TTC549 (cell line): Measurements from ENCODE around the gene MAD2L2.

ENCODE experiments used
- FAIRE-seq: peaks from 2 replicates; lab custom pipeline; 2012; peaks lifted over from hg19 to GRCh38; lab: Jason Lieb, UNC

MAD2L2 gene

GRCh38 chr1:11704691-11705475, 23.9 kb upstream of the MAD2L2 start:
- no peak for FAIRE-seq

- FAIRE-seq, result no peak
Observed at GRCh38 chr1:11704194-11704529, 23.2 kb upstream of the MAD2L2 start.

- FAIRE-seq, result no peak
Observed at GRCh38 chr1:11703357-11704193, 22.6 kb upstream of the MAD2L2 start.

GRCh38 chr1:11701981-11702803, 21.2 kb upstream of the MAD2L2 start:
- no peak for FAIRE-seq

GRCh38 chr1:11701551-11701961, 20.6 kb upstream of the MAD2L2 start:
- no peak for FAIRE-seq

GRCh38 chr1:11700601-11701467, 19.9 kb upstream of the MAD2L2 start:
- no peak for FAIRE-seq

- no peak for FAIRE-seq
Observed at GRCh38 chr1:11697893-11698210, 16.9 kb upstream of the MAD2L2 start.

- no peak for FAIRE-seq
Observed at GRCh38 chr1:11697188-11697892, 16.4 kb upstream of the MAD2L2 start.

GRCh38 chr1:11695861-11696260, 14.9 kb upstream of the MAD2L2 start:
- no peak for FAIRE-seq

- no peak for FAIRE-seq
Observed at GRCh38 chr1:11693917-11694316, 13.0 kb upstream of the MAD2L2 start.

- no peak for FAIRE-seq
Observed at GRCh38 chr1:11693024-11693590, 12.2 kb upstream of the MAD2L2 start.

- no peak for FAIRE-seq
Observed at GRCh38 chr1:11691928-11692711, 11.2 kb upstream of the MAD2L2 start.

GRCh38 chr1:11691302-11691914, 10.5 kb upstream of the MAD2L2 start, which contains the start of gene DRAXIN:
DRAXIN (plus strand) TSS chr1:11691710; CDS start chr1:11706259, 14,549 bp downstream.
- FAIRE-seq, result no peak

- FAIRE-seq, result no peak
Observed at GRCh38 chr1:11690397-11691301, 9.7 kb upstream of the MAD2L2 start.

GRCh38 chr1:11688506-11688905, 7.6 kb upstream of the MAD2L2 start:
- no peak for FAIRE-seq

- no peak for FAIRE-seq
Observed at GRCh38 chr1:11685210-11685752, 4.3 kb upstream of the MAD2L2 start.

GRCh38 chr1:11684070-11684469, 3.1 kb upstream of the MAD2L2 start:
- no peak for FAIRE-seq

GRCh38 chr1:11682799-11683198, 1.9 kb upstream of the MAD2L2 start:
- FAIRE-seq, result no peak
